GM23338 (cell line): ENCODE measurements around the gene EFNB2.

Experiments
- CREB1 ChIP-seq: fragments of 250-450 bp; sonication (Bioruptor Pico); IDR thresholded peaks from 2 replicates; pipeline ENCODE4 v1.5.0; 2020; ENCODE audit warnings: low read depth, mild to moderate bottlenecking, moderate library complexity
- CTCF ChIP-seq, 2 experiments: fragments of 200-600 bp in 1 of 2; sonication (generic) in 1 of 2; conservative IDR thresholded peaks; 2 replicates each; pipeline versions ENCODE4 v1.5.1 to v1.6.1; 2016 to 2017; ENCODE audit warnings: antibody characterized with exemption in 2 of 2, low read depth in 2 of 2, mild to moderate bottlenecking in 2 of 2, moderate library complexity in 1 of 2
- EZH2 ChIP-seq: fragments of 200-600 bp; sonication (generic); IDR thresholded peaks from one replicate; pipeline ENCODE4 v1.8.0; 2017; ENCODE audit warnings: antibody characterized with exemption, mild to moderate bottlenecking, low read depth; ENCODE audit not compliant: unreplicated experiment
- EZH2phosphoT487 ChIP-seq: fragments of 200-600 bp; sonication (generic); IDR thresholded peaks from one replicate; pipeline ENCODE4 v1.8.1; 2018; ENCODE audit warnings: antibody characterized with exemption; ENCODE audit not compliant: unreplicated experiment
- JUNB ChIP-seq: IDR thresholded peaks from one replicate; pipeline ENCODE4 v1.6.1; 2016; ENCODE audit warnings: antibody characterized with exemption; ENCODE audit not compliant: unreplicated experiment
- POLR2AphosphoS5 ChIP-seq: IDR thresholded peaks from 2 replicates; pipeline ENCODE4 v1.6.1; 2016; ENCODE audit warnings: antibody characterized with exemption, low read depth
- REST ChIP-seq: IDR thresholded peaks from one replicate; pipeline ENCODE4 v1.6.1; 2018; ENCODE audit warnings: antibody characterized with exemption; ENCODE audit not compliant: unreplicated experiment
- STAT1 ChIP-seq: IDR thresholded peaks from one replicate; pipeline ENCODE4 v1.6.1; 2016; ENCODE audit warnings: antibody characterized with exemption; ENCODE audit not compliant: unreplicated experiment
- ZNF462 ChIP-seq: fragments of 250-450 bp; sonication (Bioruptor Pico); IDR thresholded peaks from 2 replicates; pipeline ENCODE4 v1.5.0; 2020; ENCODE audit warnings: mild to moderate bottlenecking, moderate library complexity

GRCh38 chr13:106514928-106515634 lies 20.4 kb downstream of the EFNB2 start:
- TF ChIP-seq CREB1 (CRISPR knock-in tag) (no peak), EZH2 (no peak), CTCF (conservative IDR thresholded peaks at IDR 0.05; ENCODE audit: low read depth in 2 of 2) (no peak), REST (no peak), EZH2phosphoT487 (no peak), POLR2AphosphoS5 (no peak), STAT1 (no peak), JUNB (no peak), ZNF462 (no peak)
